B cell (primary cell): Measurements from ENCODE around the gene ITGB2. TPM values are rescaled to one million over a fixed set of nuclear protein-coding genes. Genes with fewer than 3 reads are reported as not detected.

Source experiments
- ATAC-seq: fragments of 200-7000 bp; cut with Tn5 transposase; one replicate; pipeline ENCODE4 v1.10.0; 2021; ENCODE audit warnings: low read depth, mild to moderate bottlenecking, moderate number of reproducible peaks, moderate library complexity
- CTCF ChIA-PET: fragments of 350-600 bp; sonication (Branson Sonifier 250); formaldehyde crosslinking; loops from one replicate; lab custom pipeline; 2021; ENCODE audit warnings: antibody characterized with exemption, inconsistent platforms; lab: Charles Lee
- POLR2A ChIA-PET: fragments of 350-600 bp; sonication (Branson Sonifier 250); formaldehyde crosslinking; loops from one replicate; lab custom pipeline; 2021; ENCODE audit warnings: antibody characterized with exemption; lab: Charles Lee
- DNase-seq: peaks from one replicate; pipeline ENCODE4 v3.0.0; 2013
- H2AFZ ChIP-seq: 2 replicates; pipeline ENCODE4 v1.6.1; 2012; ENCODE audit warnings: mild to moderate bottlenecking, low read depth, low read length; ENCODE audit not compliant: insufficient read depth, poor library complexity, severe bottlenecking
- H3K27ac ChIP-seq, 2 donors: 1 replicate in 1 of 2; 2 replicates in 1 of 2; pipeline ENCODE4 v1.5.1; 2012 to 2013; ENCODE audit warnings: low read length in 2 of 2, mild to moderate bottlenecking in 2 of 2, moderate library complexity in 1 of 2
- H3K27me3 ChIP-seq, 4 experiments: fragments of 200-600 bp in 1 of 4; sonication (generic) in 1 of 4; replicated peaks in 1 of 4; 1 replicate in 2 of 4; 2 replicates in 2 of 4; pipeline versions ENCODE4 v1.6.1 to v1.7.0; 2013 to 2016; ENCODE audit warnings: low read length in 3 of 4, mild to moderate bottlenecking in 2 of 4, mixed read lengths in 1 of 4, moderate library complexity in 1 of 4; ENCODE audit not compliant: insufficient read depth in 4 of 4, control insufficient read depth in 3 of 4; ENCODE audit errors: control extremely low read depth in 1 of 4
- H3K36me3 ChIP-seq, 2 experiments: replicated peaks in 1 of 2; 1 replicate in 1 of 2; 2 replicates in 1 of 2; pipeline versions ENCODE4 v1.6.1 to v1.7.1; 2013; ENCODE audit warnings: low read length in 1 of 2; ENCODE audit not compliant: insufficient read depth in 2 of 2, control insufficient read depth in 1 of 2; ENCODE audit errors: control extremely low read depth in 1 of 2, extremely low read depth in 1 of 2
- H3K4me1 ChIP-seq, 2 donors: fragments of 200-600 bp in 1 of 2; sonication (generic) in 1 of 2; 1 replicate in 1 of 2; 2 replicates in 1 of 2; pipeline versions ENCODE4 v1.5.1 to v1.6.1; 2013 to 2017; ENCODE audit warnings: low read length in 2 of 2; ENCODE audit not compliant: control insufficient read depth in 2 of 2, insufficient read depth in 2 of 2
- H3K4me2 ChIP-seq: replicated peaks from 2 replicates; pipeline ENCODE3; 2012; ENCODE audit warnings: mild to moderate bottlenecking, low read depth, low read length; ENCODE audit not compliant: poor library complexity, severe bottlenecking
- H3K4me3 ChIP-seq, 5 experiments: fragments of 200-600 bp in 1 of 5; sonication (generic) in 1 of 5; 1 replicate in 3 of 5; 2 replicates in 2 of 5; pipeline versions ENCODE4 v1.5.1 to v1.7.0; 2011 to 2016; ENCODE audit warnings: low read length in 4 of 5, mild to moderate bottlenecking in 4 of 5, low read depth in 2 of 5, control low read depth in 1 of 5, moderate library complexity in 1 of 5; ENCODE audit not compliant: insufficient read depth in 1 of 5; ENCODE audit errors: control extremely low read depth in 1 of 5, extremely low read depth in 1 of 5
- H3K79me2 ChIP-seq: fragments of 200-600 bp; sonication (generic); one replicate; pipeline ENCODE4 v1.6.0; 2016; ENCODE audit warnings: low read length; ENCODE audit not compliant: control insufficient read depth, insufficient read depth
- H3K9ac ChIP-seq: fragments of 200-600 bp; sonication (generic); 2 replicates; pipeline ENCODE4 v1.6.1; 2017; ENCODE audit warnings: mild to moderate bottlenecking, low read length, moderate library complexity
- H3K9me3 ChIP-seq, 3 donors: one replicate each; pipeline versions ENCODE4 v1.6.1 to v1.7.1; 2013; ENCODE audit warnings: low read length in 2 of 3; ENCODE audit not compliant: control insufficient read depth in 2 of 3, insufficient read depth in 1 of 3; ENCODE audit errors: control extremely low read depth in 1 of 3
- H4K20me1 ChIP-seq: 2 replicates; pipeline ENCODE4 v1.6.0; 2012; ENCODE audit warnings: mild to moderate bottlenecking, low read length; ENCODE audit not compliant: insufficient read depth, control insufficient read depth, poor library complexity, severe bottlenecking
- H3K27ac Mint-ChIP-seq: one replicate; pipeline ENCODE4 v1.8.0; 2021; ENCODE audit warnings: mixed read lengths
- H3K27me3 Mint-ChIP-seq: one replicate; pipeline ENCODE4 v1.8.0; 2021; ENCODE audit warnings: mixed read lengths
- H3K4me1 Mint-ChIP-seq: one replicate; pipeline ENCODE4 v1.8.0; 2021; ENCODE audit warnings: mixed read lengths
- H3K4me3 Mint-ChIP-seq: one replicate; pipeline ENCODE4 v1.8.0; 2021; ENCODE audit warnings: mixed read lengths
- H3K9me3 Mint-ChIP-seq: one replicate; pipeline ENCODE4 v1.8.0; 2022; ENCODE audit warnings: mixed read lengths; ENCODE audit not compliant: insufficient read depth
- CTCF ChIP-seq: fragments of 200-600 bp; IDR thresholded peaks from one replicate; pipeline ENCODE4 v1.8.0; 2022; ENCODE audit warnings: antibody characterized with exemption, mild to moderate bottlenecking
- EZH2 ChIP-seq: IDR thresholded peaks from 2 replicates; pipeline ENCODE4 v1.6.1; 2012; ENCODE audit warnings: borderline replicate concordance, low read depth, mild to moderate bottlenecking, moderate library complexity, low read length; ENCODE audit not compliant: insufficient read depth, poor library complexity, severe bottlenecking
- WGBS: methylation state at CpG from one replicate; pipeline ENCODE4 v1.1.5; 2013; ENCODE audit warnings: missing lambda C conversion rate; ENCODE audit not compliant: insufficient coverage; 5-methylcytosine and 5-hydroxymethylcytosine counted together
- intact Hi-C: fragments of 100-400 bp; cut with micrococcal nuclease; formaldehyde crosslinking; loops from one replicate; pipeline ENCODE4 v1.10.0; 2022
- polyA plus RNA-seq: library from polyadenylated mRNA; depleted of rRNA; stranded (reverse); fragments of >200 nt; gene quantifications from 2 replicates; pipeline ENCODE4 v1.2.3, GENCODE V29; 2012
- total RNA-seq, 2 donors: library from RNA; stranded (reverse); fragments of 120-200 nt in 1 of 2; gene quantifications; 1 replicate in 1 of 2; 2 replicates in 1 of 2; pipeline versions ENCODE4 v1.2.3 to v1.2.4, GENCODE V29; 2013 to 2022

Gene ITGB2
- total and polyA plus RNA-seq, 2 donors (not counting 1 experiment from before 2014, with no cell fraction given), result 102 to 368 TPM

DNA sequence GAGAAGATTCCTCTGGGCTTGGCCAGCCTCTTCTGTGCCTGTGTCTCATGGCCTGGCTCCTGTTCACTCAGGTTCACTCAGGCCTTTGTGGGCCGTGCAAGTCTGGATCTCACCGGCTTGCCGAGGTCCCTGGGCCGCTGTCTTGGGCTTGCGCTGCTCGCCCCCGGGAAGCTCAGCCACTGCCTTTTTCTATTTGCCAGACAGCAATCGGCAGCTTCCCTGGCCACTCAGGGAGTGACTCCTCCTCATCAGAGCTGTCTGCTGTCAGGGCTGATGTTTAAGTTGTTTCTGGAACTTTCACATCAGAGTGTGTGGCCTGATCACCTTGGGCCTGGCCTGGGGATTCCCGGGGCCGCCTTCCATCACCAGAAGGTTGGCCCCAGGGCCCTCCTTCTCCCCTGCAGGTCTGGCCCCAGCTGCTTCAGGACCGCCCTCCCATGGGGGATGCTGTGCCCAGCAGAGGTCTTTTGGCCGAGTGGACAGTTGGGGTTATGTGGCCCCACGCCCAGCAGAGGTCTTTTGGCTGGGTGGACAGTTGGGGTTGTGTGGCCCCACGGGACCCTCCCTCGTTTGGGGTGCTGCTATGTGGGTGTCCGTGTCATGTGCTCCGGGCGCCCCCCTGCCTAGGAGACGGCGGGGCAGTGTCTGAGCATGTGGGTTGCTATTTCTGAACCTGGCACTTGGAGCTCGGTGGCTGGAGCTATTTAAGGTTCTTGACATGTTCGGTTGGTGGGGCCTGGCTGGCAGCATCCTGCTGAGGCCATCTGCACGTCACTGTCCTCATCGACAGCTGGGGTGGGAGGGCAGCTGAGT lies 31.6 kb upstream of the ITGB2 start:
- peaks cover 93% of the 10 kb centered on the region for H3K79me2 ChIP-seq
- no peak overlapping the region for H3K9ac ChIP-seq
- TF ChIP-seq EZH2, result no peak
- no peak for TF ChIP-seq CTCF
- H2AFZ ChIP-seq, result no peak overlapping the region
- 54% methylated on average over 24 of the region's 24 CpGs for WGBS
- peaks cover 0 to 25% of the 10 kb centered on the region in 2 experiments for H3K36me3 ChIP-seq
- H3K4me3 Mint-ChIP-seq, result peak overlapping the region; percentile 32
- H3K27ac Mint-ChIP-seq, result no peak overlapping the region
- peaks cover 13 to 29% of the 10 kb centered on the region in 2 donors for H3K4me1 ChIP-seq
- H3K4me1 Mint-ChIP-seq, result peaks cover 24% of the 10 kb centered on the region
- peak overlapping the region; percentile 27 for H3K4me2 ChIP-seq
- peaks cover 93% of the 10 kb centered on the region for H4K20me1 ChIP-seq
- H3K9me3 ChIP-seq, result no peaks in the 10 kb centered on the region
- ATAC-seq (peak; percentile 12), DNase-seq (peak; percentile 33)
- CTCF ChIA-PET, result interaction anchor here (0.6 to 16.3 kb wide), 5 partner anchors 12 to 200 kb away, joined by 3 to 423 read pairs (median 3); no protein-coding TSS in a partner anchor
- H3K27me3 Mint-ChIP-seq, result no peaks in the 10 kb centered on the region
- intact Hi-C loops, result no loop called here
- H3K4me3 ChIP-seq, result no peak overlapping the region
- H3K9me3 Mint-ChIP-seq, result no peaks in the 10 kb centered on the region
- H3K27me3 ChIP-seq, result no peaks in the 10 kb centered on the region
- POLR2A ChIA-PET, result interaction anchor here (0.6 kb wide), 1 partner anchor 12 kb away, joined by 4 read pairs; no protein-coding TSS in a partner anchor
- H3K27ac ChIP-seq, result no peak overlapping the region
